GM13977 (cell line): ENCODE data around the gene ARID1B.
A peak's percentile ranks its signal among the peaks of the same experiment; 100 is the strongest.

Experiments
- DNase-seq: peaks from one replicate; pipeline ENCODE4 v3.0.0; 2012; ENCODE audit warnings: low spot score
- CTCF ChIP-seq: IDR thresholded peaks from 2 replicates; pipeline ENCODE4 v1.5.1; 2012; ENCODE audit warnings: mild to moderate bottlenecking, control low read depth; ENCODE audit not compliant: insufficient read depth; ENCODE audit errors: extremely low read depth, missing control alignments
- in situ Hi-C: fragments of 300-500 bp; cut with MboI; formaldehyde crosslinking; loops from one replicate; pipeline ENCODE4 v1.12.0; 2022; ENCODE audit warnings: low sequenced_read_pairs, low pct_unique_long_range_greater_than_20kb, mixed read lengths, inconsistent platforms; ENCODE audit not compliant: unreplicated experiment

The ARID1B gene

DNA sequence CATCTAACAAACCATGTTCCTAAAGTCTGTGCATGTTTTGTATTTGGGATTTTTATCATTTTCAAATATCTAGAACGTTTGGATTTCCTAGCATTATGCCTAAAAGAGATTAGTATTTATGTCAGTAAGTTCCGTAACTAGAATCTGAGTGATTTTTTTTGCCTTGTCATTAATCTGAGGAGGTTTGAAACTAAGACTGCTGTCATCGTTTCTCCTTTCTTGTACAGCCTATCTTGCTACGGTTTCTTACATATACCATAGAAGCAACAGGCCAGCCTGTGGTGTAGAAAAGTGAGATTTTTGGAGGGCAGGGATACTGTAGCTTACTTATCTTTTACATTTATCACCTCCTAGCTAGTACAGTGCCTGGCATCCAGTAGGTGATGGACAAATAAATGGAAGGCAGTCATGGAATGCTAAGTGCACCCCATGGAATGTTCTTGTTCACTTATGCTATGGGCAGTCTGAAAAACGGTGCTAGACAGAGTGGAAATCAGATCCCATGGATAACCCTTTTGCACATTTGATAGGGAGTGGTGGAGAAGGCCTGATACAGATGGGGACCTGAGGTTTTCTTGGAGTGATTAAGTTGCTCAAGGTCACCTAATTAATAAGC, 93.9 kb downstream of the ARID1B start:
- no peak for DNase-seq
- in situ Hi-C loops: no loop called here
- no peak for TF ChIP-seq CTCF

- no peak for DNase-seq
- in situ Hi-C loops: no loop called here
- no peak for TF ChIP-seq CTCF
Measured at GRCh38 chr6:156872903-156873302, 95.7 kb downstream of the ARID1B start.

- in situ Hi-C loops: no loop called here
- TF ChIP-seq CTCF: no peak
- DNase-seq: no peak
Measured at GRCh38 chr6:156873654-156874380, 96.6 kb downstream of the ARID1B start.

- DNase-seq: no peak
- no peak for TF ChIP-seq CTCF
- in situ Hi-C loops: no loop called here
Measured at GRCh38 chr6:156875062-156875461, 97.9 kb downstream of the ARID1B start.

DNA sequence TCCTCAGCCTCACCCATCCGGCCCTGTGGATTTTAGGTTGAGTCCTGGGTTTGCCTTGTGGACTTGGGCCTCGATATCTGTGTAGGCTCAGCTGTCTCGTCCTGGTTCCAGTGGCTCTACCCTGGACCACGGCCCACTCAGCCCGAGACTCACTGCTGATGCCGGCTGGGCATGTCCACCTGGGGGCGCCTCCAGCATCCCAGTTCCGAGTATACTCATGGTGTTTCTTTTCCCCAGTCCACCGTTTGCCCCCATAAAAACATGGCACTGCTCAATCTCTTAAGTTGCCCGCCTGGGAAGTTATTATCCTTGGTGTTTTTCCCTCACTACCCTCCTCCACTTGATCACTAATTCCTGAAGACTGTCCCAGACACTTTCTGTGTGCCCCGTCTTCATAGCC, 99.1 kb downstream of the ARID1B start:
- no peak for DNase-seq
- TF ChIP-seq CTCF: peak; percentile 38
- in situ Hi-C loops: no loop called here

- no peak for TF ChIP-seq CTCF
- DNase-seq: no peak
- in situ Hi-C loops: no loop called here
Measured at GRCh38 chr6:156877126-156877863, 100.1 kb downstream of the ARID1B start.
